ENCODE results near the gene ALDH16A1. TPM values are rescaled to one million over a fixed set of nuclear protein-coding genes. Genes with fewer than 3 reads are reported as not detected.

The ALDH16A1 gene
- total RNA-seq, 1 donor from 2014 or later = 14.7 TPM

DNA sequence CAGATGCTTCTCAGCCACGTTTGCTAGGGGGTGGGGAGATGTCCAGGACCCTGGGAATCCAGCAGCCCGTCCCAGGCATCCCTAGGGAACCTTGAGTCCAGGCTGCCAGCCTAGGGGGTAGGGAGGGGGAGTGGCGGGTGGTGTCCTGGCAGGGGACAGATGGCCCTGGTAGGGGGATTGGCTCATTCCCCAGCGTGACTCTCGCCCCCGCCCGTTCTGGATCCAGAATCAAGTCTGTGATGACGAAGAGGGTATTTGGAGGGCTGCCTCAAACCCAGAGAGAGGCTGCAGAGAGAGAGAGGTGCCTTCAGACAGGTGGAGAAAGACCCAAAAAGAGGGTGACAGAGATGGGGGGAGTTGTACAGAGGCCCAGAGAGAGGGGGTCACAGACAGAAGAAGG lies 15.8 kb upstream of the ALDH16A1 start:
- Histone ChIP-seq H4K20me1 (ENCODE audit: low read depth) (peaks cover 6% of the 10 kb centered on the region), H3K9ac (no peak overlapping the region), H3K9me3 (ENCODE audit: low read depth) (no peaks in the 10 kb centered on the region), H3K27ac (no peak overlapping the region), H3K27me3 (peaks cover 100% of the 10 kb centered on the region), H3K79me2 (ENCODE audit: low read depth) (no peaks in the 10 kb centered on the region), H3K4me3 (no peak overlapping the region), H3K4me1 (peaks cover 12% of the 10 kb centered on the region), H3F3A (ENCODE audit: low read depth) (peaks cover 44% of the 10 kb centered on the region), H3K36me3 (no peaks in the 10 kb centered on the region), H2AFZ (replicated peaks) (no peak overlapping the region), H3K4me2 (no peak overlapping the region)
- Mint-ChIP-seq H3K36me3 (peaks cover 2% of the 10 kb centered on the region), H3K27ac (no peak overlapping the region), H3K27me3 (ENCODE audit: insufficient read depth, low read depth) (peaks cover 78% of the 10 kb centered on the region), H3K9me3 (peaks cover 3% of the 10 kb centered on the region), H3K4me1 (peaks cover 23% of the 10 kb centered on the region), H3K4me3 (no peak overlapping the region)
- DNase-seq (ENCODE audit: low spot score) = no peak
- TF ChIP-seq EZH2 (IDR thresholded peaks at IDR 0.05) (peak; percentile 7), CTCF (IDR thresholded peaks at IDR 0.05) (no peak), EZH2phosphoT487 (IDR thresholded peaks at IDR 0.05) (no peak)

- no peaks in the 10 kb centered on the region for H3K9me3 ChIP-seq (ENCODE audit: low read depth)
- no peak overlapping the region for H3K4me2 ChIP-seq
- DNase-seq (ENCODE audit: low spot score) = no peak
- TF ChIP-seq EZH2 (IDR thresholded peaks at IDR 0.05) (no peak), EZH2phosphoT487 (IDR thresholded peaks at IDR 0.05) (no peak), CTCF (IDR thresholded peaks at IDR 0.05) (no peak)
- no peak overlapping the region for H3K4me3 ChIP-seq
- H3K36me3 ChIP-seq = no peaks in the 10 kb centered on the region
- H3K4me1 ChIP-seq = peaks cover 8% of the 10 kb centered on the region
- peaks cover 6% of the 10 kb centered on the region for H4K20me1 ChIP-seq (ENCODE audit: low read depth)
- H2AFZ ChIP-seq (replicated peaks) = no peak overlapping the region
- peaks cover 76% of the 10 kb centered on the region for H3K27me3 Mint-ChIP-seq (ENCODE audit: insufficient read depth, low read depth)
- no peak overlapping the region for H3K4me3 Mint-ChIP-seq
- no peak overlapping the region for H3K9ac ChIP-seq
- peaks cover 25% of the 10 kb centered on the region for H3K4me1 Mint-ChIP-seq
- no peak overlapping the region for H3K27ac Mint-ChIP-seq
- H3K27ac ChIP-seq = no peak overlapping the region
- H3K36me3 Mint-ChIP-seq = peaks cover 2% of the 10 kb centered on the region
- peaks cover 94% of the 10 kb centered on the region for H3K27me3 ChIP-seq
- H3K9me3 Mint-ChIP-seq = peaks cover 2% of the 10 kb centered on the region
- H3F3A ChIP-seq (ENCODE audit: low read depth) = peaks cover 44% of the 10 kb centered on the region
- no peaks in the 10 kb centered on the region for H3K79me2 ChIP-seq (ENCODE audit: low read depth)
These were observed 14.8 kb upstream of the ALDH16A1 start for GRCh38 chr19:49438261-49438660.

- Mint-ChIP-seq H3K4me1 (peaks cover 25% of the 10 kb centered on the region), H3K9me3 (no peaks in the 10 kb centered on the region), H3K4me3 (peak overlapping the region; percentile 80), H3K27ac (no peak overlapping the region), H3K27me3 (ENCODE audit: insufficient read depth, low read depth) (peaks cover 72% of the 10 kb centered on the region), H3K36me3 (no peaks in the 10 kb centered on the region)
- Histone ChIP-seq H3F3A (ENCODE audit: low read depth) (peaks cover 48% of the 10 kb centered on the region), H2AFZ (replicated peaks) (no peak overlapping the region), H3K9me3 (ENCODE audit: low read depth) (no peaks in the 10 kb centered on the region), H3K4me1 (peaks cover 8% of the 10 kb centered on the region), H3K79me2 (ENCODE audit: low read depth) (no peaks in the 10 kb centered on the region), H3K27me3 (peaks cover 78% of the 10 kb centered on the region), H3K4me2 (no peak overlapping the region), H3K36me3 (no peaks in the 10 kb centered on the region), H3K9ac (no peak overlapping the region), H3K4me3 (no peak overlapping the region), H4K20me1 (ENCODE audit: low read depth) (peaks cover 6% of the 10 kb centered on the region), H3K27ac (no peak overlapping the region)
- no peak for DNase-seq (ENCODE audit: low spot score)
- no peak for TF ChIP-seq EZH2 (IDR thresholded peaks at IDR 0.05)
- TF ChIP-seq EZH2phosphoT487 (IDR thresholded peaks at IDR 0.05) = no peak
- no peak for TF ChIP-seq CTCF (IDR thresholded peaks at IDR 0.05)
These were observed 13.2 kb upstream of the ALDH16A1 start for GRCh38 chr19:49439836-49440235.

Data from neural progenitor cell (in vitro differentiated cells).